Stimulated activated CD4-positive, alpha-beta T cell treated with anti-CD3 and anti-CD28 coated beads, Interleukin-12 subunit alpha, Interleukin-12 subunit beta, amount 100 ng/mL, for 4 hours (primary cell): ENCODE data around the gene TRPC4.

Experiments used
- DNase-seq: peaks from one replicate; pipeline ENCODE4 v3.0.0-alpha.2; 2020

The TRPC4 gene

GRCh38 chr13:37869756-37870488, at the start of gene TRPC4:
Gene TRPC4, minus strand, starts transcription at chr13:37869772. Its CDS starts 86,439 bp downstream, at chr13:37783333.
- no peak for DNase-seq

GRCh38 chr13:37918751-37919150, 49.2 kb upstream of the TRPC4 start:
- no peak for DNase-seq

- no peak for DNase-seq
Observed at GRCh38 chr13:37918116-37918714, 48.6 kb upstream of the TRPC4 start.

- DNase-seq, result no peak
Observed at GRCh38 chr13:37914781-37915391, 45.3 kb upstream of the TRPC4 start.

GRCh38 chr13:37910790-37911189, 41.2 kb upstream of the TRPC4 start:
- no peak for DNase-seq

- DNase-seq, result no peak
Observed at GRCh38 chr13:37906880-37907279, 37.3 kb upstream of the TRPC4 start.

- DNase-seq, result no peak
Observed at GRCh38 chr13:37905736-37906135, 36.2 kb upstream of the TRPC4 start.

- no peak for DNase-seq
Observed at GRCh38 chr13:37899753-37900152, 30.2 kb upstream of the TRPC4 start.

- DNase-seq, result no peak
Observed at GRCh38 chr13:37893321-37893720, 23.7 kb upstream of the TRPC4 start.

- no peak for DNase-seq
Observed at GRCh38 chr13:37889820-37890219, 20.2 kb upstream of the TRPC4 start.

GRCh38 chr13:37889102-37889501, 19.5 kb upstream of the TRPC4 start:
- no peak for DNase-seq

GRCh38 chr13:37886879-37887278, 17.3 kb upstream of the TRPC4 start:
- no peak for DNase-seq

- no peak for DNase-seq
Observed at GRCh38 chr13:37884674-37885073, 15.1 kb upstream of the TRPC4 start.

- DNase-seq, result no peak
Observed at GRCh38 chr13:37884026-37884425, 14.5 kb upstream of the TRPC4 start.

GRCh38 chr13:37878921-37879320, 9.3 kb upstream of the TRPC4 start:
- no peak for DNase-seq

- no peak for DNase-seq
Observed at GRCh38 chr13:37878496-37878895, 8.9 kb upstream of the TRPC4 start.

GRCh38 chr13:37870895-37871550, 1.5 kb upstream of the TRPC4 start:
- no peak for DNase-seq

GRCh38 chr13:37870489-37870845, 895 bp upstream of the TRPC4 start:
- DNase-seq, result no peak

- DNase-seq, result no peak
Observed at GRCh38 chr13:37869506-37869755, 141 bp downstream of the TRPC4 start.

- DNase-seq, result no peak
Observed at GRCh38 chr13:37868691-37869505, 674 bp downstream of the TRPC4 start.

GRCh38 chr13:37863708-37864107, 5.9 kb downstream of the TRPC4 start:
- no peak for DNase-seq

- no peak for DNase-seq
Observed at GRCh38 chr13:37835392-37835791, 34.2 kb downstream of the TRPC4 start.

GRCh38 chr13:37833411-37833810, 36.2 kb downstream of the TRPC4 start:
- no peak for DNase-seq
